ENCODE measurements around the gene HMGB3.

- no peak for TF ChIP-seq TAF1 (IDR thresholded peaks at IDR 0.05; ENCODE audit: borderline replicate concordance, insufficient read depth, low read length)
- TF ChIP-seq FOXP2 (optimal IDR thresholded peaks at IDR 0.05; ENCODE audit: borderline replicate concordance, extremely low read depth, extremely low read length, insufficient read depth), result no peak
Observed at GRCh38 chrX:151000861-151001331, 17.8 kb downstream of the HMGB3 start.
